Measurements from ENCODE around the gene PDLIM1.

- TF ChIP-seq BACH2 (CRISPR knock-in tag; IDR thresholded peaks at IDR 0.05; ENCODE audit: borderline replicate concordance) (no peak), CSDC2 (CRISPR knock-in tag; IDR thresholded peaks at IDR 0.05) (no peak)
Observed at GRCh38 chr10:95261926-95262325, 28.9 kb downstream of the PDLIM1 start.
